GM23338 (cell line): ENCODE measurements around the gene KLHL40. TPM values are rescaled to one million over a fixed set of nuclear protein-coding genes. Genes with fewer than 3 reads are reported as not detected.

Source experiments
- ATAC-seq: fragments of 200-7000 bp; cut with Tn5 transposase; 3 replicates; pipeline ENCODE4 v1.9.1; 2020
- DNase-seq: peaks from one replicate; pipeline ENCODE4 v3.0.0-alpha.2; 2015; ENCODE audit warnings: low spot score
- H2AFZ ChIP-seq: fragments of 200-600 bp; sonication (generic); 2 replicates; pipeline ENCODE4 v1.8.0; 2016; ENCODE audit warnings: antibody characterized with exemption, mild to moderate bottlenecking, moderate library complexity
- H3F3A ChIP-seq: fragments of 200-600 bp; sonication (generic); replicated peaks from 2 replicates; pipeline ENCODE4 v1.8.0; 2017; ENCODE audit warnings: antibody characterized with exemption, mixed run types, low read depth
- H3K27ac ChIP-seq: fragments of 200-600 bp; sonication (generic); 2 replicates; pipeline ENCODE4 v1.6.1; 2016; ENCODE audit warnings: low read depth
- H3K27me3 ChIP-seq: fragments of 200-600 bp; sonication (generic); 2 replicates; pipeline ENCODE4 v1.8.0; 2016; ENCODE audit warnings: mild to moderate bottlenecking, mixed run types, moderate library complexity; ENCODE audit not compliant: insufficient read depth
- H3K36me3 ChIP-seq: fragments of 200-600 bp; sonication (generic); 2 replicates; pipeline ENCODE4 v1.8.0; 2016; ENCODE audit warnings: mild to moderate bottlenecking; ENCODE audit not compliant: insufficient read depth
- H3K4me1 ChIP-seq: fragments of 200-600 bp; sonication (generic); 2 replicates; pipeline ENCODE4 v1.8.0; 2016; ENCODE audit warnings: mild to moderate bottlenecking, moderate library complexity; ENCODE audit not compliant: insufficient read depth
- H3K4me2 ChIP-seq: fragments of 200-600 bp; sonication (generic); 2 replicates; pipeline ENCODE4 v1.7.1; 2017; ENCODE audit warnings: mixed run types
- H3K4me3 ChIP-seq: fragments of 200-600 bp; sonication (generic); 2 replicates; pipeline ENCODE4 v1.6.1; 2016; ENCODE audit warnings: mixed run types
- H3K79me2 ChIP-seq: fragments of 200-600 bp; sonication (generic); replicated peaks from 2 replicates; pipeline ENCODE4 v1.8.0; 2017; ENCODE audit warnings: mild to moderate bottlenecking; ENCODE audit not compliant: insufficient read depth
- H3K9me2 ChIP-seq: fragments of 200-600 bp; sonication (generic); 2 replicates; pipeline ENCODE4 v1.8.0; 2017; ENCODE audit not compliant: insufficient read depth
- H4K20me1 ChIP-seq: fragments of 200-600 bp; sonication (generic); replicated peaks from 2 replicates; pipeline ENCODE4 v1.8.0; 2017; ENCODE audit warnings: mild to moderate bottlenecking; ENCODE audit not compliant: insufficient read depth
- H3K27ac Mint-ChIP-seq: 2 replicates; pipeline ENCODE4 v1.8.0; 2020; ENCODE audit warnings: inconsistent platforms, mild to moderate bottlenecking, moderate library complexity, mixed read lengths
- H3K27me3 Mint-ChIP-seq: 3 replicates; pipeline ENCODE4 v1.8.0; 2022; ENCODE audit warnings: low read depth, mild to moderate bottlenecking, moderate library complexity, mixed read lengths, inconsistent platforms; ENCODE audit not compliant: insufficient read depth, poor library complexity
- H3K36me3 Mint-ChIP-seq: 3 replicates; pipeline ENCODE4 v1.8.0; 2021; ENCODE audit warnings: low read depth, mild to moderate bottlenecking, inconsistent platforms, moderate library complexity, mixed read lengths
- H3K4me1 Mint-ChIP-seq: 3 replicates; pipeline ENCODE4 v1.8.0; 2020; ENCODE audit warnings: mild to moderate bottlenecking, inconsistent platforms, mixed read lengths
- H3K4me3 Mint-ChIP-seq: 3 replicates; pipeline ENCODE4 v1.8.0; 2021; ENCODE audit warnings: moderate library complexity, mild to moderate bottlenecking, inconsistent platforms, mixed read lengths
- H3K9me3 Mint-ChIP-seq: 3 replicates; pipeline ENCODE4 v1.8.0; 2020; ENCODE audit warnings: moderate library complexity, mild to moderate bottlenecking, inconsistent platforms, mixed read lengths
- CREB1 ChIP-seq: fragments of 250-450 bp; sonication (Bioruptor Pico); IDR thresholded peaks from 2 replicates; pipeline ENCODE4 v1.5.0; 2020; ENCODE audit warnings: low read depth, mild to moderate bottlenecking, moderate library complexity
- EZH2 ChIP-seq: fragments of 200-600 bp; sonication (generic); IDR thresholded peaks from one replicate; pipeline ENCODE4 v1.8.0; 2017; ENCODE audit warnings: antibody characterized with exemption, mild to moderate bottlenecking, low read depth; ENCODE audit not compliant: unreplicated experiment
- EZH2phosphoT487 ChIP-seq: fragments of 200-600 bp; sonication (generic); IDR thresholded peaks from one replicate; pipeline ENCODE4 v1.8.1; 2018; ENCODE audit warnings: antibody characterized with exemption; ENCODE audit not compliant: unreplicated experiment
- JUNB ChIP-seq: IDR thresholded peaks from one replicate; pipeline ENCODE4 v1.6.1; 2016; ENCODE audit warnings: antibody characterized with exemption; ENCODE audit not compliant: unreplicated experiment
- STAT1 ChIP-seq: IDR thresholded peaks from one replicate; pipeline ENCODE4 v1.6.1; 2016; ENCODE audit warnings: antibody characterized with exemption; ENCODE audit not compliant: unreplicated experiment
- ZNF114 ChIP-seq: fragments of 250-450 bp; sonication (Bioruptor Pico); IDR thresholded peaks from 2 replicates; pipeline ENCODE4 v1.5.0; 2020; ENCODE audit warnings: mild to moderate bottlenecking, moderate library complexity
- ZNF331 ChIP-seq: fragments of 250-450 bp; sonication (Bioruptor Pico); IDR thresholded peaks from 2 replicates; pipeline ENCODE4 v1.5.0; 2020; ENCODE audit warnings: low read depth, mild to moderate bottlenecking, moderate library complexity
- ZNF462 ChIP-seq: fragments of 250-450 bp; sonication (Bioruptor Pico); IDR thresholded peaks from 2 replicates; pipeline ENCODE4 v1.5.0; 2020; ENCODE audit warnings: mild to moderate bottlenecking, moderate library complexity
- polyA plus RNA-seq: library from polyadenylated mRNA; unstranded; fragments of >200 nt; fragmentation: Nextera tagmentation; extraction: Ambion mirVana; gene quantifications from 2 replicates; pipeline ENCODE4 v1.2.1, GENCODE V29; 2016
- total RNA-seq: library from RNA; depleted of rRNA; stranded (reverse); fragments of >200 nt; shearing (Covaris generic); gene quantifications from 2 replicates; pipeline ENCODE4 v1.2.3, GENCODE V29; 2014

The KLHL40 gene
- total and polyA plus RNA-seq, 2 experiments from 2014 or later = not detected

GRCh38 chr3:42712344-42712648, 27.0 kb downstream of the KLHL40 start (continued):
- TF ChIP-seq CREB1 (CRISPR knock-in tag) (no peak), ZNF462 (CRISPR knock-in tag) (no peak), ZNF331 (CRISPR knock-in tag) (no peak), EZH2phosphoT487 (no peak)

- no peaks in the 10 kb centered on the region for H3K27me3 ChIP-seq
- H3F3A ChIP-seq = no peaks in the 10 kb centered on the region
- no peak overlapping the region for H3K27ac ChIP-seq
- ATAC-seq (no peak), DNase-seq (no peak)
- Mint-ChIP-seq H3K36me3 (no peaks in the 10 kb centered on the region), H3K27me3 (peaks cover 5% of the 10 kb centered on the region), H3K4me3 (no peak overlapping the region), H3K4me1 (no peaks in the 10 kb centered on the region; the same call in 2 of the 3 replicates), H3K9me3 (no peaks in the 10 kb centered on the region), H3K27ac (no peak overlapping the region)
- no peaks in the 10 kb centered on the region for H3K36me3 ChIP-seq
- no peak overlapping the region for H3K4me3 ChIP-seq
- no peak overlapping the region for H3K4me2 ChIP-seq
- H3K9me2 ChIP-seq = no peaks in the 10 kb centered on the region
- H3K79me2 ChIP-seq = no peaks in the 10 kb centered on the region
- no peaks in the 10 kb centered on the region for H4K20me1 ChIP-seq
- H3K4me1 ChIP-seq = no peaks in the 10 kb centered on the region
- H2AFZ ChIP-seq = no peak overlapping the region
- TF ChIP-seq ZNF462 (CRISPR knock-in tag) = no peak
- TF ChIP-seq JUNB = no peak
- TF ChIP-seq EZH2 = no peak
- TF ChIP-seq ZNF114 (CRISPR knock-in tag) = no peak
- no peak for TF ChIP-seq STAT1
These were observed 27.5 kb downstream of the KLHL40 start for GRCh38 chr3:42712688-42713372.
